ENCODE measurements around the gene KRT36.

GRCh38 chr17:41520821-41521521, 31.3 kb upstream of the KRT36 start:
- no peak for TF ChIP-seq CTCF (conservative IDR thresholded peaks at IDR 0.05; ENCODE audit: low read depth, low read length)
- no peak for TF ChIP-seq EZH2 (IDR thresholded peaks at IDR 0.05; ENCODE audit: low read length, unreplicated experiment)
